ENCODE results near the gene PDGFA. TPM values are rescaled to one million over a fixed set of nuclear protein-coding genes. Genes with fewer than 3 reads are reported as not detected.

Gene PDGFA
- total and polyA plus RNA-seq, 3 donors from 2014 or later, result 7.2 to 13.8 (median 13.8) TPM

DNA sequence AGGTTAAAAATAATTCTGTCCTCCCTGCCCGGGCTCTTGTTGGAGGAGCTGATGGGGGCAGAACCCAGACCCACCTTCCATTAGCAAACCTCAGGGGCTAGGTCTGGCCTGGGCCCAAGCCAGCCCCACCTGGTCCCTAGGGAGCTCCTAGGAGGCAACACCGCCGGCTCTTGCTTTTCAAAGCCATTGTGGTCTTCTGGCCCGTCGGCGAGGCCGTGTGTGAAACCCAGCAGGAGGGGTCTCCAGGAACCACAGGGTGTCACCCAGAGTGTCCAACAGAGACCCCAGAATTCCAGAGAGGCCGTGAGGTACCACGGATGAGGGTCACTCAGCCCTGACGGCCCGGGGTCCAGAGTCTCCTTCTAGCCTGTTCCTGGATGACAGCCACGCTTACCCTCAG is 16.6 kb upstream of the PDGFA start:
- no peaks in the 10 kb centered on the region for H3K9me3 ChIP-seq
- TF ChIP-seq, protein P1, sequence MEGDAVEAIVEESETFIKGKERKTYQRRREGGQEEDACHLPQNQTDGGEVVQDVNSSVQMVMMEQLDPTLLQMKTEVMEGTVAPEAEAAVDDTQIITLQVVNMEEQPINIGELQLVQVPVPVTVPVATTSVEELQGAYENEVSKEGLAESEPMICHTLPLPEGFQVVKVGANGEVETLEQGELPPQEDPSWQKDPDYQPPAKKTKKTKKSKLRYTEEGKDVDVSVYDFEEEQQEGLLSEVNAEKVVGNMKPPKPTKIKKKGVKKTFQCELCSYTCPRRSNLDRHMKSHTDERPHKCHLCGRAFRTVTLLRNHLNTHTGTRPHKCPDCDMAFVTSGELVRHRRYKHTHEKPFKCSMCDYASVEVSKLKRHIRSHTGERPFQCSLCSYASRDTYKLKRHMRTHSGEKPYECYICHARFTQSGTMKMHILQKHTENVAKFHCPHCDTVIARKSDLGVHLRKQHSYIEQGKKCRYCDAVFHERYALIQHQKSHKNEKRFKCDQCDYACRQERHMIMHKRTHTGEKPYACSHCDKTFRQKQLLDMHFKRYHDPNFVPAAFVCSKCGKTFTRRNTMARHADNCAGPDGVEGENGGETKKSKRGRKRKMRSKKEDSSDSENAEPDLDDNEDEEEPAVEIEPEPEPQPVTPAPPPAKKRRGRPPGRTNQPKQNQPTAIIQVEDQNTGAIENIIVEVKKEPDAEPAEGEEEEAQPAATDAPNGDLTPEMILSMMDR (IDR thresholded peaks at IDR 0.05), result no peak
- no peak for TF ChIP-seq POLR2A (IDR thresholded peaks at IDR 0.05)
- no peak for DNase-seq
- peaks cover 8% of the 10 kb centered on the region for H3K4me1 ChIP-seq
- no peak overlapping the region for H3K27ac ChIP-seq
- H3K4me3 ChIP-seq, result no peak overlapping the region
- WGBS, 2 donors, result 93 to 94% methylated on average over 12 of the region's 12 CpGs
- no peaks in the 10 kb centered on the region for H3K36me3 ChIP-seq (ENCODE audit: low read depth, missing control alignments)
- no peaks in the 10 kb centered on the region for H3K27me3 ChIP-seq
- intact Hi-C loops (cut with DNase I; ENCODE audit: low total_unique reads), result no loop called here

DNA sequence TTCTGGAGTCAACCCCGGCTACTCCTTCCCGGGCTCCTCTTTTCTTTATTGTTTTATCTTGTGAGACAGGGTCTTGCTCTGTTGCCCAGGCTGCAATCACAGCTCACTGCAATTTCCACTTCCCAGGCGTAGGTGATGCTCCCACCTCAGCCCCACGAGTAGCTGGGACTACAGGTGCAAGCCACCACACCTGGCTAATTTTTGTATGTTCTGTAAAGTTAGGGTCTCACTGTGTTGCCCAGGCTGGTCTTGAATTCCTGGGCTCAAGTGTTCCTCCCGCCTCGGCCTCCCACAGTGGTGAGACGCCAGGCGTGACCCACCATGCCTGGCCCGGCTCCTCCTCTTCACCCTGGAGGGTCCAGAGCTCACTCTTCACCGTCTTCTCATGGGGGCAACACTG is 15.3 kb upstream of the PDGFA start:
- H3K4me3 ChIP-seq, result no peak overlapping the region
- 91 to 96% methylated on average over 10 of the region's 10 CpGs for WGBS, 2 donors
- no peak for DNase-seq
- intact Hi-C loops (cut with DNase I; ENCODE audit: low total_unique reads), result no loop called here
- H3K36me3 ChIP-seq (ENCODE audit: low read depth, missing control alignments), result no peaks in the 10 kb centered on the region
- no peaks in the 10 kb centered on the region for H3K9me3 ChIP-seq
- no peak for TF ChIP-seq POLR2A (IDR thresholded peaks at IDR 0.05)
- TF ChIP-seq, protein P1 (IDR thresholded peaks at IDR 0.05), result no peak
- H3K27ac ChIP-seq, result no peak overlapping the region
- peaks cover 8% of the 10 kb centered on the region for H3K4me1 ChIP-seq
- H3K27me3 ChIP-seq, result no peaks in the 10 kb centered on the region

DNA sequence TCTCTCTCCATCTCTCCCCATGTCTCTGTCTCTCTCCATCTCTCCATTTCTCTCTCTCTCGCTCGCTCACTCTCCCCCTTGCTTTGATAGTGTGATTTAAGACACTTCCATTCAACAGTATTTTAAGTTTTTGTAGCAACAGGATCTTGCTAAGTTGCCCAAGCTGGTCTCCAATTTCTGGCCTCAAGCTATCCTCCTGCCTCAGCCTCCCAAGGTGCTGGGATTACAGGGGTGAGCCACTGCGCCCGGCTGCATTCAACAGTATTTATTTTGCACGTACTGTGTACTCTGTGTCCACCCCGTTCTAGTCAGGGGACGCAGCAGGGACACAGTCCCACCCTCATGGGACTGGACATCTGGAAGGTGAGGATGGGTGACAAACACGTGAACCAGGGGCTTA is 14.4 kb upstream of the PDGFA start:
- Histone ChIP-seq H3K4me3 (no peak overlapping the region), H3K27me3 (no peaks in the 10 kb centered on the region), H3K27ac (no peak overlapping the region), H3K4me1 (peaks cover 8% of the 10 kb centered on the region), H3K9me3 (no peaks in the 10 kb centered on the region), H3K36me3 (ENCODE audit: low read depth, missing control alignments) (no peaks in the 10 kb centered on the region)
- 91 to 94% methylated on average over 6 to 8 of the region's 8 CpGs for WGBS, 2 donors
- TF ChIP-seq, protein P1 (IDR thresholded peaks at IDR 0.05), result no peak
- no peak for TF ChIP-seq POLR2A (IDR thresholded peaks at IDR 0.05)
- intact Hi-C loops (cut with DNase I; ENCODE audit: low total_unique reads), result no loop called here
- no peak for DNase-seq

DNA sequence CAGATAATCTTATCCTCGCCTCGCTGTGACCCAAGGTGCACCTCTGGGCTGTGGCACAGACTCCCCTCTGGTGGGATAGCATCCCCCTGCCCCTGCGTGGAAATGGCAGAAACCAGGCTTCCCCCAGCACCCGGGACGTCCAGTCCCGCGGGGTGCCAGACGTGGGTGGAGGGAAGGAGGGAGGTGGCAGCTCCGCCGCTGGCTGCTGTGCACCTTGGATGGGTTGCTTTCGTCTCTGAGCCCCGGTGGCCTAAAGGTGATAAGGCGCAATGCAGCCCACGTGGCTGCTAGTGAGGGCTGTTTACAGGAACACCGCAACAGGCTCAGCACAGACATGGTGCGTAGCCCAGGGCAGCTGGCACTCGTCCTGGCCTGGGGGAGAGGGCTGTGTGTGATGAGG is 13.6 kb upstream of the PDGFA start:
- WGBS, 2 donors, result 78% methylated on average over 17 of the region's 17 CpGs; no CpG with 5 or more reads in 1 of the 2 donors
- Histone ChIP-seq H3K4me3 (no peak overlapping the region), H3K27ac (no peak overlapping the region), H3K36me3 (ENCODE audit: low read depth, missing control alignments) (no peaks in the 10 kb centered on the region), H3K9me3 (no peaks in the 10 kb centered on the region), H3K27me3 (no peaks in the 10 kb centered on the region), H3K4me1 (peaks cover 4% of the 10 kb centered on the region)
- DNase-seq, result no peak
- intact Hi-C loops (cut with DNase I; ENCODE audit: low total_unique reads), result no loop called here
- TF ChIP-seq, protein P1 (IDR thresholded peaks at IDR 0.05), result no peak

DNA sequence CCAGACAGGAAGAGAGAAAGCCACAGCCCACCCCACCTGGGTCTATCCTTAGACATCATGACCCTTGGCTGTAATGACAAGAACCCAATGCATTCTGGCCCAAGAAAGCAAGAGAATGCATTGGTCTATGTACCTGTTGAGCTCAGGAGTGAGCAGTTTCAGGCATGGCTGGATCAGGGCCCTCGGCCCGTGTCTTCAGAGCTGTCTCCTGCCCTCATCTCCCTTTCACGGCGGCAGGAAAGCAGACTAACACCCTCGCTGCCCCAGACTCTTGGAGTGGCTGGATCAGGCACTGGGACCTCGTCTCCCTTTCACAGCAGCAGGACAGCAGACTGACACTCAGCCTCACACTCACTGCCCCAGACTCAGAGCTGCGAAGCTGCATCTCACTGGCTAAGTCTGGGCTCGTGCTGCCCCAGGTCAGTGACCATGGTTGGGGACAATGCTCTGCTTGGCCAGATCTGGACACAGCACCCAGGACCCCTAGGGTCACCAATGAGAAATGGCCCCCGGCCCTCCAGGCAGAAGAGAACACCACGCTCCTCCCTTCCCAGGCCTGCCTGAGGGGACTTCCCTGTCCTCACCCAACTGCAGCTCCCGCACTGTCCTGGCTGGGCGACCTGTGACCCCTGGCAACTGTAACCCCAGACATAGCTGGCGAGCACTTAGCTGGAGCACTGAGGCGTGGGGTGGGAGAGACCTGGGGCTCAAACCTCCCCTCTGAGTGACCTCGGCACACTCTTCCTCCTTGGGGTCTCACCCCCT is 12.9 kb upstream of the PDGFA start:
- Histone ChIP-seq H3K27me3 (no peaks in the 10 kb centered on the region), H3K4me3 (no peak overlapping the region), H3K36me3 (ENCODE audit: low read depth, missing control alignments) (no peaks in the 10 kb centered on the region), H3K27ac (no peak overlapping the region), H3K9me3 (no peaks in the 10 kb centered on the region), H3K4me1 (no peaks in the 10 kb centered on the region)
- TF ChIP-seq, protein P1 (IDR thresholded peaks at IDR 0.05), result no peak
- no peak for TF ChIP-seq POLR2A (IDR thresholded peaks at IDR 0.05)
- WGBS, 2 donors, result 89 to 93% methylated on average over 6 to 14 of the region's 15 CpGs
- intact Hi-C loops (cut with DNase I; ENCODE audit: low total_unique reads), result no loop called here
- DNase-seq, result no peak
